K562 (cell line): Measurements from ENCODE around the gene FNBP1. TPM values are rescaled to one million over a fixed set of nuclear protein-coding genes. Genes with fewer than 3 reads are reported as not detected.

Source experiments
- ATAC-seq: fragments of 200-7000 bp; cut with Tn5 transposase; 3 replicates; pipeline ENCODE4 v1.9.1; 2020; ENCODE audit warnings: moderate library complexity
- BruUV-seq: library from RNA; stranded (reverse); fragments of 400-500 nt; replicated peaks from 2 replicates; lab custom pipeline; 2021; lab: Mats Ljungman, UMichigan
- CTCF ChIA-PET: fragments of 300-600 bp; formaldehyde crosslinking; extraction: SDS; loops from one replicate; lab custom pipeline; 2021; ENCODE audit warnings: low intra/inter-chr PET ratio; lab: Yijun Ruan, JAX
- POLR2A ChIA-PET: fragments of 300-600, 350-650 bp; sonication (Branson Sonifier 250); formaldehyde crosslinking; extraction: SDS; loops from one replicate; lab custom pipeline; 2021; ENCODE audit warnings: antibody characterized with exemption, inconsistent platforms; lab: Yijun Ruan, JAX
- DNase-seq, 4 experiments: peaks; one replicate each; pipeline versions ENCODE4 v3.0.0 to v3.0.0-alpha.2; 2011 to 2018; ENCODE audit warnings: low spot score in 3 of 4, mixed read lengths in 3 of 4; ENCODE audit errors: extremely low read depth in 1 of 4
- FAIRE-seq: peaks from 2 replicates; lab custom pipeline; 2011; peaks lifted over from hg19 to GRCh38; lab: Jason Lieb, UNC
- H2AFZ ChIP-seq: 2 replicates; pipeline ENCODE4 v1.6.0; 2011; ENCODE audit warnings: low read depth, low read length, control low read depth, inconsistent platforms
- H3K27ac ChIP-seq: fragments of 200-600 bp; 3 replicates; pipeline ENCODE4 v1.8.0; 2011; ENCODE audit warnings: low read depth, mild to moderate bottlenecking, control low read depth, inconsistent platforms, low read length, moderate library complexity, mixed read lengths; ENCODE audit errors: extremely low read depth
- H3K27me3 ChIP-seq, 2 experiments: fragments of 300-600 bp in 1 of 2; 2 replicates in 1 of 2; 3 replicates in 1 of 2; pipeline versions ENCODE4 v1.6.0 to v1.8.0; 2011; ENCODE audit warnings: inconsistent platforms in 2 of 2, low read length in 2 of 2, mild to moderate bottlenecking in 1 of 2, mixed read lengths in 1 of 2, moderate library complexity in 1 of 2; ENCODE audit not compliant: control insufficient read depth in 2 of 2, insufficient read depth in 2 of 2
- H3K36me3 ChIP-seq: fragments of 300-600 bp; 3 replicates; pipeline ENCODE4 v1.8.0; 2011; ENCODE audit warnings: mild to moderate bottlenecking, low read length, inconsistent platforms; ENCODE audit not compliant: control insufficient read depth, insufficient read depth
- H3K4me1 ChIP-seq, 2 experiments: fragments of 200-600 bp in 1 of 2; replicated peaks in 1 of 2; 2 replicates in 1 of 2; 3 replicates in 1 of 2; pipeline versions ENCODE4 v1.5.1 to v1.8.0; 2011; ENCODE audit warnings: inconsistent platforms in 2 of 2, low read length in 2 of 2, mild to moderate bottlenecking in 1 of 2, mixed read lengths in 1 of 2, moderate library complexity in 1 of 2; ENCODE audit not compliant: control insufficient read depth in 2 of 2, insufficient read depth in 2 of 2
- H3K4me2 ChIP-seq: 2 replicates; pipeline ENCODE4 v1.6.1; 2011; ENCODE audit warnings: low read length, control low read depth, inconsistent platforms, mixed read lengths; ENCODE audit not compliant: insufficient read depth
- H3K4me3 ChIP-seq: fragments of 200-600 bp; sonication (generic), shearing (Covaris generic); 2 replicates; pipeline ENCODE4 v1.5.1; 2016; ENCODE audit warnings: control low read depth, inconsistent platforms
- H3K79me2 ChIP-seq: fragments of 200-600 bp; 3 replicates; pipeline ENCODE4 v1.8.0; 2011; ENCODE audit warnings: low read length, inconsistent platforms; ENCODE audit not compliant: control insufficient read depth, insufficient read depth
- H3K9ac ChIP-seq, 2 experiments: 2 replicates each; pipeline versions ENCODE4 v1.6.0 to v1.6.1; 2011; ENCODE audit warnings: low read depth in 2 of 2, low read length in 2 of 2, control low read depth in 1 of 2, inconsistent platforms in 1 of 2, mild to moderate bottlenecking in 1 of 2, mixed read lengths in 1 of 2; ENCODE audit not compliant: insufficient read depth in 1 of 2
- H3K9me1 ChIP-seq: one replicate; pipeline ENCODE4 v1.6.0; 2011; ENCODE audit warnings: inconsistent platforms, mild to moderate bottlenecking, low read length, moderate library complexity; ENCODE audit not compliant: control insufficient read depth, insufficient read depth
- H3K9me3 ChIP-seq: replicated peaks from 2 replicates; pipeline ENCODE4 v1.5.1; 2011; ENCODE audit warnings: low read depth, low read length, inconsistent platforms; ENCODE audit not compliant: control insufficient read depth, insufficient read depth
- H4K20me1 ChIP-seq: replicated peaks from 2 replicates; pipeline ENCODE4 v1.6.1; 2011; ENCODE audit warnings: low read length, inconsistent platforms, mixed read lengths; ENCODE audit not compliant: control insufficient read depth, insufficient read depth
- ETS2 ChIP-seq: IDR thresholded peaks from 2 replicates; pipeline ENCODE4 v1.6.1; 2016; ENCODE audit warnings: borderline replicate concordance, missing genetic modification characterization, mild to moderate bottlenecking, moderate library complexity, missing compliant biosample characterization; ENCODE audit not compliant: poor library complexity, severe bottlenecking
- RBM25 ChIP-seq: fragments of 200-400 bp; formaldehyde crosslinking; IDR thresholded peaks from 2 replicates; pipeline ENCODE4 v1.6.1; 2018; ENCODE audit warnings: low read length, low read depth, moderate library complexity; ENCODE audit not compliant: severe bottlenecking
- ZNF121 ChIP-seq: sonication (generic); formaldehyde crosslinking; conservative IDR thresholded peaks from 2 replicates; pipeline ENCODE4 v1.8.0; 2022; ENCODE audit warnings: missing genetic modification reagents
- WGBS: fragments of 100-300 bp; shearing (Covaris generic); methylation state at CpG from one replicate; pipeline ENCODE4 v1.1.6; 2016; ENCODE audit warnings: low coverage, mixed read lengths; ENCODE audit not compliant: insufficient coverage; ENCODE audit errors: missing lambda C conversion rate; 5-methylcytosine and 5-hydroxymethylcytosine counted together
- in situ Hi-C: fragments of 300-500 bp; cut with MboI; formaldehyde crosslinking; loops from 4 replicates; pipeline ENCODE4 v1.15.0; 2018; ENCODE audit warnings: inconsistent platforms, mixed read lengths
- intact Hi-C: fragments of 100-400 bp; cut with micrococcal nuclease; formaldehyde crosslinking; loops from 2 replicates; pipeline ENCODE4 v1.14.2; 2022
- polyA plus RNA-seq, 8 experiments: library from polyadenylated mRNA; depleted of rRNA in 4 of 8; stranded (reverse) in 5 of 8; unstranded in 3 of 8; fragments of >200 nt; fragmentation: Nextera tagmentation in 2 of 8; fragmentation: Illumina TruSeq in 1 of 8; extraction: Ambion mirVana in 2 of 8; extraction: Trizol in 1 of 8; gene quantifications; 2 replicates each; pipeline versions ENCODE4 v1.2.1 to v1.2.3, GENCODE V29; 2011 to 2014; ENCODE audit warnings: inconsistent platforms in 1 of 8, missing spikeins in 1 of 8
- total RNA-seq, 7 experiments: library from RNA; depleted of rRNA in 6 of 7; stranded (reverse); fragments of >200 nt in 6 of 7; fragmentation: Illumina TruSeq in 2 of 7; extraction: Trizol in 2 of 7; gene quantifications; 2 replicates each; pipeline versions ENCODE4 v1.2.1 to v1.2.3, GENCODE V29; 2011 to 2021; ENCODE audit warnings: low replicate concordance in 1 of 7
- TF ChIP-seq, protein P1 (sequence below): fragments of 250-450 bp; sonication (Bioruptor Pico); IDR thresholded peaks from 2 replicates; pipeline ENCODE4 v1.5.1; 2021; ENCODE audit warnings: mild to moderate bottlenecking
- TF ChIP-seq, protein P2 (sequence below): IDR thresholded peaks from 2 replicates; pipeline ENCODE4 v1.6.1; 2011; ENCODE audit warnings: borderline replicate concordance, low read depth, mild to moderate bottlenecking, moderate library complexity, low read length; ENCODE audit not compliant: insufficient read depth, poor library complexity, severe bottlenecking

The FNBP1 gene
- total and polyA plus RNA-seq, 9 of the 15 experiments (the other 6 are each of a cell fraction or from before 2014, with no cell fraction given): 1.8 to 14.9 (median 7.6) TPM

DNA sequence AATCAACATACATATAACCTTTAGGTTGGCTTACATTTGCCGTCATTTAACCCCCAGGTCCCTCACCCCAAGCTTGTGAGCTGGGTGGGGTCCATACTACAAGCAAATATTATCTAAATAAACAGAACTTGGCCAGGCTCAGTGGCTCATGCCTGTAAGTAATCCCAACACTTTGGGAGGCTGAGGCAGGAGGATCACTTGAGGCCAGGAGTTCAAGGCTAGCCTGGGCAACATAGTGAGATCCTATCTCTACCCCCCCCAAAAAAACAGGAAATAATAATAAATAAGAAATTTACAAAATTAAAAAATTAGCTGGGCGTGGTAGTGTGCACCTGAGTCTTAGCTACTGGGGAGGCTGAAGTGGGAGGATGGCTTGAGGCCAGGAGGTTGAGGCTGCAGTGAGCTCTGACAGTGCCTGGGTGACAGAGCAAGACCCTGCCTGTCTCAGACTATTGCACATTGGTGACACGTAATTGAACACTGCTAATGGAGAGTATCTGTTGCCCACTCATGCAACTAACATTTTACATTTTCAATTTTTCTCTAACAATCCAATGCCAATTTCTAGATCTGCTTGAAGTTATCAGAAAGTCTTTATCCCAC lies 18.9 kb downstream of the FNBP1 start:
- BruUV-seq: no TSS peak
- ChIA-PET CTCF (no interaction called here), POLR2A (interaction anchor here (0.6 to 0.9 kb wide), 2 partner anchors 15 to 28 kb away, joined by 3 to 4 read pairs; no protein-coding TSS in a partner anchor)
- intact Hi-C loops (no loop called here), in situ Hi-C loops (no loop called here)
- H3K9ac ChIP-seq: no peak overlapping the region
- no peaks in the 10 kb centered on the region for H4K20me1 ChIP-seq
- no peaks in the 10 kb centered on the region for H3K79me2 ChIP-seq
- H3K36me3 ChIP-seq: no peaks in the 10 kb centered on the region
- no peak for DNase-seq
- no peaks in the 10 kb centered on the region for H3K9me3 ChIP-seq
- H3K4me2 ChIP-seq: no peak overlapping the region
- no peak overlapping the region for H3K4me3 ChIP-seq
- ATAC-seq: no peak
- no peak overlapping the region for H2AFZ ChIP-seq
- no peaks in the 10 kb centered on the region for H3K27me3 ChIP-seq
- no peak for FAIRE-seq
- WGBS: 36% methylated on average over 3 of the region's 3 CpGs
- no peak overlapping the region for H3K27ac ChIP-seq
- H3K4me1 ChIP-seq: no peaks in the 10 kb centered on the region
- H3K9me1 ChIP-seq: no peaks in the 10 kb centered on the region
- TF ChIP-seq, protein P1, sequence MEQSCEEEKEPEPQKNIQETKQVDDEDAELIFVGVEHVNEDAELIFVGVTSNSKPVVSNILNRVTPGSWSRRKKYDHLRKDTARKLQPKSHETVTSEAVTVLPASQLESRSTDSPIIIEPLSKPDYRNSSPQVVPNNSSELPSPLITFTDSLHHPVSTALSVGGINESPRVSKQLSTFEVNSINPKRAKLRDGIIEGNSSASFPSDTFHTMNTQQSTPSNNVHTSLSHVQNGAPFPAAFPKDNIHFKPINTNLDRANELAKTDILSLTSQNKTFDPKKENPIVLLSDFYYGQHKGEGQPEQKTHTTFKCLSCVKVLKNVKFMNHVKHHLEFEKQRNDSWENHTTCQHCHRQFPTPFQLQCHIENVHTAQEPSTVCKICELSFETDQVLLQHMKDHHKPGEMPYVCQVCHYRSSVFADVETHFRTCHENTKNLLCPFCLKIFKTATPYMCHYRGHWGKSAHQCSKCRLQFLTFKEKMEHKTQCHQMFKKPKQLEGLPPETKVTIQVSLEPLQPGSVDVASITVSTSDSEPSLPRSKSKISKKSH (CRISPR knock-in tag): no peak
- TF ChIP-seq ZNF121 (CRISPR knock-in tag): 0 out of 2 replicates have a peak, but pooled peaks have one; percentile 40
- TF ChIP-seq RBM25: peak; percentile 40
- no peak for TF ChIP-seq ETS2 (tag)
- TF ChIP-seq, protein P2, sequence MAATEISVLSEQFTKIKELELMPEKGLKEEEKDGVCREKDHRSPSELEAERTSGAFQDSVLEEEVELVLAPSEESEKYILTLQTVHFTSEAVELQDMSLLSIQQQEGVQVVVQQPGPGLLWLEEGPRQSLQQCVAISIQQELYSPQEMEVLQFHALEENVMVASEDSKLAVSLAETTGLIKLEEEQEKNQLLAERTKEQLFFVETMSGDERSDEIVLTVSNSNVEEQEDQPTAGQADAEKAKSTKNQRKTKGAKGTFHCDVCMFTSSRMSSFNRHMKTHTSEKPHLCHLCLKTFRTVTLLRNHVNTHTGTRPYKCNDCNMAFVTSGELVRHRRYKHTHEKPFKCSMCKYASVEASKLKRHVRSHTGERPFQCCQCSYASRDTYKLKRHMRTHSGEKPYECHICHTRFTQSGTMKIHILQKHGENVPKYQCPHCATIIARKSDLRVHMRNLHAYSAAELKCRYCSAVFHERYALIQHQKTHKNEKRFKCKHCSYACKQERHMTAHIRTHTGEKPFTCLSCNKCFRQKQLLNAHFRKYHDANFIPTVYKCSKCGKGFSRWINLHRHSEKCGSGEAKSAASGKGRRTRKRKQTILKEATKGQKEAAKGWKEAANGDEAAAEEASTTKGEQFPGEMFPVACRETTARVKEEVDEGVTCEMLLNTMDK: no peak
